NT2/D1 (cell line): ENCODE data around the gene UGT1A1.

Experiments used
- DNase-seq: peaks from one replicate; pipeline ENCODE4 v3.0.0-alpha.2; 2011; ENCODE audit warnings: low read depth, low spot score
- H3K27me3 ChIP-seq: 2 replicates; pipeline ENCODE4 v1.6.0; 2011; ENCODE audit warnings: mild to moderate bottlenecking; ENCODE audit not compliant: insufficient read length, insufficient read depth
- H3K36me3 ChIP-seq: 2 replicates; pipeline ENCODE4 v1.6.1; 2011; ENCODE audit warnings: mild to moderate bottlenecking, low read length, mixed read lengths; ENCODE audit not compliant: insufficient read depth, insufficient read length
- H3K4me1 ChIP-seq: 2 replicates; pipeline ENCODE4 v1.5.1; 2011; ENCODE audit not compliant: insufficient read depth, insufficient read length
- H3K4me3 ChIP-seq: 2 replicates; pipeline ENCODE4 v1.5.1; 2011; ENCODE audit warnings: low read depth; ENCODE audit not compliant: insufficient read length
- H3K9ac ChIP-seq: 2 replicates; pipeline ENCODE4 v1.6.0; 2011; ENCODE audit warnings: low read depth; ENCODE audit not compliant: insufficient read length
- H3K9me3 ChIP-seq: 2 replicates; pipeline ENCODE4 v1.5.1; 2011; ENCODE audit warnings: mild to moderate bottlenecking, low read length; ENCODE audit not compliant: insufficient read depth
- SUZ12 ChIP-seq: IDR thresholded peaks from 2 replicates; pipeline ENCODE4 v1.6.1; 2011; ENCODE audit not compliant: insufficient read length, insufficient read depth; ENCODE audit errors: extremely low read depth
- YY1 ChIP-seq: IDR thresholded peaks from 2 replicates; pipeline ENCODE4 v1.6.1; 2011; ENCODE audit not compliant: insufficient read length, insufficient read depth
- ZNF274 ChIP-seq: IDR thresholded peaks from 2 replicates; pipeline ENCODE4 v1.6.1; 2011; ENCODE audit warnings: mild to moderate bottlenecking, low read depth, low read length

Gene UGT1A1

DNA sequence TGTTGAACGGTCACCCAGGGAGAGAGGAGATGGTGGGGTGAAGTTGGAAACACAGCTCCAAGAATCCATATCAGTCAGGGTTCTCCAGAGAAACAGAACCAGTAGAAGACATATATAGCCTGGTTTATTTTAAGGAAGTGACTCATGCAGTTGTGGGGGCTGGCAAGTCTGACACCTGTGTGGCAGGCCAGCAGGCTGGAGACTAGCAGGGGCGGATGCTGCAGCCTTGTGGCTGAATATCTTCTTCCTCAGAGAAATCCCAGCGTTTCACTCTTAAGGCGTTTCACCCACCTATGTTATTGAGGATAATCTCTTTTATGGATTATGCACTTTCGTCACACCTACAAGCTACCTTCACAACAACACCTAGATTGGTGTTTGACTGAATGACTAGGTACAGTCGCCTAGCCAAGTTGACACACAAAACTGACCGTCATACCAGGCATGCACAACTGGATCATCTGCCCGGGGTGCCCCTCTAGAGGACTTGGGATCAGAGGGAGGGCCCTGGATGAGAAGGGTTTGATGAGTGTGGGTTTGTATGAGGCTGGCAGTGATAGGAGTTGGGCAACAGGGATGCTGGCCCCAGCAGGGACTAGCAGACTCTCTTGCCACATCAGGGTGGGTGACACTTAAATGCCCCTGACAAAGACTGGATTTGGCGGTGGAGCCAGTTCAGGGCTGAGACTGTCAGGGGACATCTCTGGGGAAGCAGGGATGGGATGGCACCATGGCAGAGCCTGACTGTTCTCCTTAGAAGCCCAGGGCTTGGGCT is 41.5 kb downstream of the UGT1A1 start:
- DNase-seq, result no peak
- no peaks in the 10 kb centered on the region; the same call in 1 of the 2 replicates for H3K9me3 ChIP-seq
- TF ChIP-seq YY1, result no peak
- TF ChIP-seq SUZ12, result no peak
- no peak for TF ChIP-seq ZNF274
- H3K36me3 ChIP-seq, result no peaks in the 10 kb centered on the region
- no peak overlapping the region for H3K9ac ChIP-seq
- H3K4me1 ChIP-seq, result peaks cover 3% of the 10 kb centered on the region
- H3K4me3 ChIP-seq, result no peak overlapping the region
- peaks cover 4% of the 10 kb centered on the region for H3K27me3 ChIP-seq

DNA sequence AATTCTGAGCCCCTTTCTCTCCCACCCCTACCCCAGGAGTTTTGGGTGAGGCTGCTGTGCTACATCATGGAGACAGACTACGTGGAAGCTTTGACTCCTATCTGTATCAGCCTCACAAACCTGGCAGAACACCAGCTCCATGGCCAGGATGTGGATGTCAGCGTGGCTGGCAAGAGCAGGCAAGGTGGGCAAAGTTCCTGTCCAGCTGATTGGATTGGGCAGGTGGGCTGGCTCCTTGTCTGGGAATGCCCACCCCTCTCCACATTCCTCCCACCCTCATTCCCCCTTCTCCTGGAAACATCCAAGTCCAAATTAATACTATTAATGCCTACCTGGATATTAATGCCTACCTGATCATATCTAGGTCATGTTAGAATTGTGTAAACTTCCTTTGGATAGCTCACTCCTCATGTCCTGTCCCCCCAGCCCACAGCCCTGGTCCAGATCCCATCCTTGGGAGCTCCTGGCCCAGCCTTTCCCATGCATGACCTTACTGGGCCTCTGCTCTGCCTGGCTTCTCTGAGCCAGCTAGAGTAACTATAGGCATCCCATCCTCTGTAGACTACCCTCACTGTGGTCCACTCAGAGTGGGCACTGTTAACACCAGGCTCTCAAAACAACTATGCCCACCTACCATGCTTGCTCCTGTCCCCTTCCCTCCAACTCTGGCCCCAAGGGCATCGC is 42.2 kb downstream of the UGT1A1 start:
- H3K4me3 ChIP-seq, result no peak overlapping the region
- H3K9ac ChIP-seq, result no peak overlapping the region
- H3K9me3 ChIP-seq, result no peaks in the 10 kb centered on the region; the same call in 1 of the 2 replicates
- peaks cover 4% of the 10 kb centered on the region for H3K27me3 ChIP-seq
- peaks cover 3% of the 10 kb centered on the region for H3K4me1 ChIP-seq
- TF ChIP-seq SUZ12, result no peak
- TF ChIP-seq YY1, result no peak
- TF ChIP-seq ZNF274, result no peak
- no peaks in the 10 kb centered on the region for H3K36me3 ChIP-seq
- no peak for DNase-seq

- Histone ChIP-seq H3K4me3 (no peak overlapping the region), H3K9ac (no peak overlapping the region), H3K9me3 (no peaks in the 10 kb centered on the region; the same call in 1 of the 2 replicates), H3K36me3 (no peaks in the 10 kb centered on the region), H3K27me3 (peaks cover 4% of the 10 kb centered on the region), H3K4me1 (peaks cover 3% of the 10 kb centered on the region)
- no peak for TF ChIP-seq YY1
- no peak for TF ChIP-seq SUZ12
- no peak for DNase-seq
Measured at GRCh38 chr2:233803292-233803911, 43.3 kb downstream of the UGT1A1 start.

DNA sequence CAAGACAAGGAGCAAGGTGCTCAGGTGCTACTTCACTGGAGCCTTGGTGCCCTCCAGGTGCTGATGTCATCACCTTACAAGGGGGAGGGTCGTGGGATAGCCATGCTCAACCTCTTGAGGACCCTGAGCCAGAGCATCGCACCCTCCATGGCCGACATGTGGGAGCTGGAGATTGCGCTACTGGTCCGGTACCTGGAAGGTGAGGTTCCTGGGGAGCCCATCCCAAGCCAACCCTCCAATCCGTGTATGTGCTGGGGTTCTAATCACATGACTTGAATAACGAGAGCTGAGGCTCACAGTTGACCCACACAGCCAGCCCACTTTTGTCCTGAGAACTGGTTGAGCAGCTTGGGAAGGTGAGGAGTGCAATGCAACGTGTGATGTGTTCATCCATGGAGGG is 43.9 kb downstream of the UGT1A1 start:
- no peak overlapping the region for H3K4me3 ChIP-seq
- no peaks in the 10 kb centered on the region; the same call in 1 of the 2 replicates for H3K9me3 ChIP-seq
- no peak for TF ChIP-seq YY1
- no peak for TF ChIP-seq ZNF274
- TF ChIP-seq SUZ12, result no peak
- H3K4me1 ChIP-seq, result peaks cover 3% of the 10 kb centered on the region
- H3K27me3 ChIP-seq, result peaks cover 4% of the 10 kb centered on the region
- H3K36me3 ChIP-seq, result no peaks in the 10 kb centered on the region
- no peak for DNase-seq
- no peak overlapping the region for H3K9ac ChIP-seq

DNA sequence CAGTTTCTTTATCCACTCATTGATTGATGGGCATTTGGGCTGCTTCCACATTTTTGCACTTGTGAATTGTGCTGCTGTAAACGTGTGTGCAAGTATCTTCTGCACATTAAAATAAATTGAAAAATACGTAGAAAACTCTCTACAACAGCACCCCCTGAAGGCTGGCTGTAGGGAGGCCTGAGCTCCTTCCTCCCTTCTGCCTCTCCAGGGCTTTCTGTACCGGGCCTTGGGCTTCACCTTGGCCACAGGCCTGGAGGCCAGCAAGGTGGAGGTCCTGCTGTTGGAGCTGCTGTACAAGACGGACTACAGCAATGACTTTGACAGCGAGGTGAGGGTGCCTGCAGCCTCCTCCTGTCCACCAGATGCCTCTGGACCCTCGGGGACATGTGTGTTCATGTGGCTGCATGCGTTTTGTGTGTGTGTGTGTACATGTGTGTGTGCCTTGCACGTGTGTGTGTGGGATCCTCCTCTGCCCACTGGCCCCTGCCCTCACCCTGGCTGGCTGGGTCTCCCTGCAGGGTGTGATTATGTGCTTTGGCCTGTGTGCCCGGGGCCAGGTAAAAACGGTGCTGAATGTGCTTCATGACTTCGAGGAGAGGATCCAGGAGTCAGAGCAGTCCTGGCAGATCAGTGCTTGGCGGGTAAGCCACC is 47.3 kb downstream of the UGT1A1 start:
- H3K27me3 ChIP-seq, result peaks cover 4% of the 10 kb centered on the region
- H3K9ac ChIP-seq, result no peak overlapping the region
- no peak overlapping the region for H3K4me3 ChIP-seq
- no peak for DNase-seq
- no peaks in the 10 kb centered on the region for H3K4me1 ChIP-seq
- TF ChIP-seq YY1, result no peak
- TF ChIP-seq ZNF274, result no peak
- TF ChIP-seq SUZ12, result no peak
- H3K36me3 ChIP-seq, result no peaks in the 10 kb centered on the region
- H3K9me3 ChIP-seq, result no peaks in the 10 kb centered on the region; the same call in 1 of the 2 replicates

- Histone ChIP-seq H3K4me3 (no peak overlapping the region), H3K9ac (no peak overlapping the region), H3K27me3 (peaks cover 4% of the 10 kb centered on the region), H3K36me3 (no peaks in the 10 kb centered on the region), H3K9me3 (no peaks in the 10 kb centered on the region; the same call in 1 of the 2 replicates), H3K4me1 (no peaks in the 10 kb centered on the region)
- TF ChIP-seq SUZ12 (no peak), YY1 (no peak), ZNF274 (no peak)
- DNase-seq, result no peak
Measured at GRCh38 chr2:233807966-233808935, 48.2 kb downstream of the UGT1A1 start.
